Measurements from ENCODE around the gene RPL27. TPM values are rescaled to one million over a fixed set of nuclear protein-coding genes. Genes with fewer than 3 reads are reported as not detected.
"Not testable (repeated sequence)": the region's sequence is repeated elsewhere in the genome, so short reads cannot be mapped to it uniquely, and the experiment has no call there.

Gene RPL27
- polyA plus RNA-seq, 1 donor (not counting 4 experiments of a cell fraction or from before 2014, with no cell fraction given): 7,614 TPM

DNA sequence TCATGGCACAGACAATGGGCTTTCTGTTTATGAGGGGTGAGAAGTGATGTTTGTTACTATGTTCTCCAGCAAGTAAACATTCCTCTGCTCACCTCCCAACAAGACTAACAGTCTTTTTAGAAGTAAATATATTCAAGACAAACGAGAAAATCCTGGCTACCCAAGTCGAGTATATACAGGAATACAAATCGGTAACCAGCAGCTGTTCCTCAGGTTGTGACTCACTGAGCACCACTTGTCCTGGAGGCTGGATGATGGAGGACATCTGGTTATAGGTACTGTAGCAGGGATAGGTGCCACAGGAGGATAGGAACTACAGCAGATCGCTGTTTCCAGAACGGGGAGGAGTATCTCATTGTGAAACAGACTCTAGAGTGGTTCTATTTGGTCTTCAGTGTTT lies 5.3 kb upstream of the RPL27 start:
- H3K4me3 ChIP-seq (ENCODE audit: control insufficient read depth in 2 of 3, extremely low read depth in 1 of 3, insufficient read depth in 2 of 3, low read depth in 1 of 3, low read length in 3 of 3): no peak overlapping the region
- dilution Hi-C loops (cut with MboI; ENCODE audit: extremely low pct_ligation_motif_present, low sequenced_read_pairs): no loop called here
- H2AFZ ChIP-seq (ENCODE audit: control insufficient read depth, low read length): no peak overlapping the region
- no peaks in the 10 kb centered on the region for H3K27me3 ChIP-seq (ENCODE audit: control insufficient read depth, extremely low read depth, insufficient read depth, low read length)
- FAIRE-seq: no peak
- no peak for DNase-seq (ENCODE audit: low read depth, low spot score)
- H3K4me2 ChIP-seq (ENCODE audit: control insufficient read depth, extremely low read depth, insufficient read depth, low read depth, low read length): no peak overlapping the region
- peaks cover 14 to 29% of the 10 kb centered on the region in 2 experiments for H3K36me3 ChIP-seq (ENCODE audit: control insufficient read depth in 2 of 2, extremely low read depth in 1 of 2, insufficient read depth in 2 of 2, low read length in 2 of 2)
- no peaks in the 10 kb centered on the region for H3K79me2 ChIP-seq (ENCODE audit: control insufficient read depth, insufficient read depth, low read length)
- TF ChIP-seq CTCF (optimal IDR thresholded peaks at IDR 0.05 in 1 of 3, IDR thresholded peaks at IDR 0.05 in 1 of 3, conservative IDR thresholded peaks at IDR 0.05 in 1 of 3; ENCODE audit: extremely low read depth in 1 of 3, insufficient read depth in 2 of 3, low read length in 3 of 3) (no peak), EZH2 (IDR thresholded peaks at IDR 0.05; ENCODE audit: low read length) (no peak)
- H3K9ac ChIP-seq (ENCODE audit: control insufficient read depth, extremely low read depth, insufficient read depth, low read length): no peak overlapping the region
- no peaks in the 10 kb centered on the region for H3K9me3 ChIP-seq (ENCODE audit: control insufficient read depth, low read depth, low read length)
- no peak overlapping the region for H3K27ac ChIP-seq (ENCODE audit: control insufficient read depth, insufficient read depth, low read length)
- H4K20me1 ChIP-seq (ENCODE audit: control insufficient read depth, extremely low read depth, insufficient read depth, low read length): no peaks in the 10 kb centered on the region
- no peaks in the 10 kb centered on the region for H3K9me1 ChIP-seq (ENCODE audit: control insufficient read depth, extremely low read depth, insufficient read depth, low read length)
- H3K4me1 ChIP-seq (ENCODE audit: control insufficient read depth, extremely low read depth, insufficient read depth, low read length): peaks cover 36% of the 10 kb centered on the region

GRCh38 chr17:42993913-42994312 lies 4.3 kb upstream of the RPL27 start:
- H4K20me1 ChIP-seq (ENCODE audit: control insufficient read depth, extremely low read depth, insufficient read depth, low read length); H3K9ac ChIP-seq (ENCODE audit: control insufficient read depth, extremely low read depth, insufficient read depth, low read length); H3K27ac ChIP-seq (ENCODE audit: control insufficient read depth, insufficient read depth, low read length); H3K9me1 ChIP-seq (ENCODE audit: control insufficient read depth, extremely low read depth, insufficient read depth, low read length); dilution Hi-C loops (cut with MboI; ENCODE audit: extremely low pct_ligation_motif_present, low sequenced_read_pairs); H3K27me3 ChIP-seq (ENCODE audit: control insufficient read depth, extremely low read depth, insufficient read depth, low read length); H3K79me2 ChIP-seq (ENCODE audit: control insufficient read depth, insufficient read depth, low read length); DNase-seq (ENCODE audit: low read depth, low spot score); H3K9me3 ChIP-seq (ENCODE audit: control insufficient read depth, low read depth, low read length); H2AFZ ChIP-seq (ENCODE audit: control insufficient read depth, low read length); H3K4me2 ChIP-seq (ENCODE audit: control insufficient read depth, extremely low read depth, insufficient read depth, low read depth, low read length); FAIRE-seq; H3K4me3 ChIP-seq (ENCODE audit: control insufficient read depth in 2 of 3, extremely low read depth in 1 of 3, insufficient read depth in 2 of 3, low read depth in 1 of 3, low read length in 3 of 3): not testable (repeated sequence)
- Histone ChIP-seq H3K4me1 (ENCODE audit: control insufficient read depth, extremely low read depth, insufficient read depth, low read length) (peaks cover 31% of the 10 kb centered on the region), H3K36me3 (ENCODE audit: control insufficient read depth in 2 of 2, extremely low read depth in 1 of 2, insufficient read depth in 2 of 2, low read length in 2 of 2) (peaks cover 13 to 29% of the 10 kb centered on the region in 2 experiments)

DNA sequence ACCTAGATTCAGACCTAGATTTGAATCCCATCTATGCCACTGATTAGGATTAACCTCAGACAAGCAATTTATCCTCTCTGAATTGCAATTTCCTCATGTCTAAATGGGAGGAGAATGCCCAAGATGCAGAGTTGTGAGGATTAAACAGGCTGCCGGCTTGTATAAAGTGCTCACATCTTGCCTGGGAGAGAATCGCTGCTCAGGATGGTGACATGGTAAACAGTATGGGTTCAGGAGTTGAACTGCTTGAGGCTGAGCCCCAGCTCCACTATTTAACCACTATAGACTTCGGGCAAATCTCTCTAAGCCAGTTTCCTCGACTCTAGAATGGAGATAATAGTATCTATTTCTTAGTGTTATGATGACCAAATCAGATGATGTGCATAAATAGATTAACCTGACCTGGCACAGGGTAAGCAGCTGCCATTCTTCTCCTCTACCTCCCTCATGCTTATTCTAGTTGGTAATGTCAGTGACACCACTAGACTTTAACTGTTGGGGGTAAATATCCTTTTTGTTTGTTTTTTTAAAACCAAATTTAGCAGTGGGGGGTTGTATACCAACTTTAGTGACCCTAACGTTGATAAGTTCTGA lies 732 bp upstream of the RPL27 start:
- Histone ChIP-seq H3K79me2 (ENCODE audit: control insufficient read depth, insufficient read depth, low read length) (peaks cover 27% of the 10 kb centered on the region), H3K4me2 (ENCODE audit: control insufficient read depth, extremely low read depth, insufficient read depth, low read depth, low read length) (peak overlapping the region; percentile 71), H3K36me3 (ENCODE audit: control insufficient read depth in 2 of 2, extremely low read depth in 1 of 2, insufficient read depth in 2 of 2, low read length in 2 of 2) (peaks cover 19 to 38% of the 10 kb centered on the region in 2 experiments), H3K4me1 (ENCODE audit: control insufficient read depth, extremely low read depth, insufficient read depth, low read length) (peaks cover 23% of the 10 kb centered on the region), H4K20me1 (ENCODE audit: control insufficient read depth, extremely low read depth, insufficient read depth, low read length) (no peaks in the 10 kb centered on the region), H3K9ac (ENCODE audit: control insufficient read depth, extremely low read depth, insufficient read depth, low read length) (peak overlapping the region; percentile 43), H3K9me3 (ENCODE audit: control insufficient read depth, low read depth, low read length) (no peaks in the 10 kb centered on the region), H2AFZ (ENCODE audit: control insufficient read depth, low read length) (peak overlapping the region; percentile 54), H3K9me1 (ENCODE audit: control insufficient read depth, extremely low read depth, insufficient read depth, low read length) (no peaks in the 10 kb centered on the region), H3K4me3 (ENCODE audit: control insufficient read depth in 2 of 3, extremely low read depth in 1 of 3, insufficient read depth in 2 of 3, low read depth in 1 of 3, low read length in 3 of 3) (peak overlapping the region in 1 of 3 experiments; percentile 52), H3K27ac (ENCODE audit: control insufficient read depth, insufficient read depth, low read length) (peak overlapping the region; percentile 12), H3K27me3 (ENCODE audit: control insufficient read depth, extremely low read depth, insufficient read depth, low read length) (no peaks in the 10 kb centered on the region)
- FAIRE-seq (no peak), DNase-seq (ENCODE audit: low read depth, low spot score) (no peak)
- dilution Hi-C loops (cut with MboI; ENCODE audit: extremely low pct_ligation_motif_present, low sequenced_read_pairs): no loop called here
- TF ChIP-seq CTCF (optimal IDR thresholded peaks at IDR 0.05 in 1 of 3, IDR thresholded peaks at IDR 0.05 in 1 of 3, conservative IDR thresholded peaks at IDR 0.05 in 1 of 3; ENCODE audit: extremely low read depth in 1 of 3, insufficient read depth in 2 of 3, low read length in 3 of 3): no peak
- TF ChIP-seq EZH2 (IDR thresholded peaks at IDR 0.05; ENCODE audit: low read length): no peak
